GM19351 (cell line): Measurements from ENCODE around the gene CLCN5.

Experiments used
- ATAC-seq: cut with Tn5 transposase; IDR thresholded peaks from one replicate; pipeline ENCODE4 v1.9.1; 2021; ENCODE audit warnings: mild to moderate bottlenecking, moderate library complexity; ENCODE audit not compliant: unreplicated experiment

Gene CLCN5

DNA sequence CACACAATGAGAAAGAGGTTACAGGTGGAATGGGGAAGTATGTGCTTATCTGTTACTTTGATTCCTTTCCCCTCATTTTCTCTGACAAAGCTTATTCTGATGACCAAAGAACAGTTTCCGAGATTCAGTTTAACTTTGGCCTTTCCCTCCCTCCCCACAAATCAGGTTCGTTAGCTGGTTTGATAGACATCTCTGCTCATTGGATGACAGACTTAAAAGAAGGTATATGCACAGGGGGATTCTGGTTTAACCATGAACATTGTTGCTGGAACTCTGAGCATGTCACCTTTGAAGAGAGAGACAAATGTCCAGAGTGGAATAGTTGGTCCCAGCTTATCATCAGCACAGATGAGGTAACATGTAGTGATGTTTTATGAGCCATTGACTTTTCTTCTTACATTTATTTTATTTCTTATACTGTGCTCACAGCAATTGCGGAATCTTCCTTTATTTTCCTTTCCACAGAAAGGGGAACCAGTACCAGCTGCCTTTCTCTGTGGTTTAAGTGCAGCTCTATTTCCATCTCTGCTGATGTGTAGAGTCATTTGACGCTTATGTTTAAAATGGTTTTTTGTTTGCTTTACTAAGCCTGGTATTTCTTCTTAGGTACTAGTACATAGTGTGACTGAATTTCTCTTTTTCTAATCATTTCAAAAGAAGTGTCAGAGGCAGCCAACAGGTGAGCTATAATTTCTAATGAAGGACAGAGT, 153.4 kb downstream of the CLCN5 start:
- peak; percentile 78 for ATAC-seq

DNA sequence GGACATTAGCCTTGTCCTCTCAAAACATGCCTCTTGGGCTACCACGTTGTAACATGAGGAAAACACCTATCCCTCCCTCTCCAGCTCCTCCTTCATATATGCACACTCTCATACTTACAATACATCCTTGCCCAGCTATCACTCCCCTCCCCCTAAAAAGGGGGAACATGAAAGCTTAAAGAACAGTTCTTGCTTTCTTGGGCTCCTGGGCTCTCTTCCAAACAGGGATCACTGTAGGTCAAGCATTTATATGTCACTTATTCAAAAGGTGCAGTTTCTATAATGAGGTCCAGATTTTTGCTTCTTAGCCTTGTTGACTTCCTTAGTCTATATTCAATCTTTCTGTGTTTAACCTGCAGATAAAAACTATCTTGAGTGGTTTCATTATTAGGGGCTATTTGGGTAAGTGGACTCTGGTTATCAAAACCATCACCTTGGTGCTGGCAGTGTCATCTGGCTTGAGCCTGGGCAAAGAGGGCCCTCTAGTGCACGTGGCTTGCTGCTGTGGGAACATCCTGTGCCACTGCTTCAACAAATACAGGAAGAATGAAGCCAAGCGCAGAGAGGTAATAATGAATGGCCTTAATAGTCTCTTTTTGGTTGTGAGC, 159.0 kb downstream of the CLCN5 start:
- ATAC-seq = peak; percentile 66

DNA sequence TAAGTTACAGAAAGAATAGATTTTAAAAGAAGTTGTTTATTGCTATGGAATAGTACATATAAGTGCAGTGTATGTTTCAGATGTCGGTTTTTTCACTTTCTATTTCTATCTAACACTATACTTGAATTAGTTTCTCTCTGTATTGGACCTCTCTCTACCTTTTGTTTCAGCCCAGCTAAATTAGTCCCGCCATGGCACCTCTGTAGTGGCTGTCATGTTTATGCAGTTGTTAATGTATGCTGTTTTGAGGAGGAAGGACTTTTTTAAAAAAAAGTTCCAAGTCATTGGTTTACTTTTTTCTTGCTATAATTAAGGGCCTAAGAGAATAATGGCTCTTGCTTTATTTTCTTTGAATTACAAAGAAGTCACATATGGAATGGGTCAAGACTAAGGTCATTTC, 160.3 kb downstream of the CLCN5 start:
- no peak for ATAC-seq

DNA sequence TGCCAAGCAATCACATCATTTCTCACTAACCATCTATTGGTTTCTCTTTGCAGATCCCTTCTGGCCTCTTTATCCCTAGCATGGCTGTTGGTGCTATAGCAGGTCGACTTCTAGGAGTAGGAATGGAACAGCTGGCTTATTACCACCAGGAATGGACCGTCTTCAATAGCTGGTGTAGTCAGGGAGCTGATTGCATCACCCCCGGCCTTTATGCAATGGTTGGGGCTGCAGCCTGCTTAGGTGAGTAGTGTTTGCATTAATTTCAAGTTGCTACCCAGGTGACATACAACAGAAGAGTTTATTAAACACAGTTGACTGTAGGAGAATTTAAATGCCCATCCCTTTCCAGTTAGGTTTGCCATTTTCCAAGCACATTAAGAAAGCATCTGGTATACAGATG, 166.2 kb downstream of the CLCN5 start:
- no peak for ATAC-seq

DNA sequence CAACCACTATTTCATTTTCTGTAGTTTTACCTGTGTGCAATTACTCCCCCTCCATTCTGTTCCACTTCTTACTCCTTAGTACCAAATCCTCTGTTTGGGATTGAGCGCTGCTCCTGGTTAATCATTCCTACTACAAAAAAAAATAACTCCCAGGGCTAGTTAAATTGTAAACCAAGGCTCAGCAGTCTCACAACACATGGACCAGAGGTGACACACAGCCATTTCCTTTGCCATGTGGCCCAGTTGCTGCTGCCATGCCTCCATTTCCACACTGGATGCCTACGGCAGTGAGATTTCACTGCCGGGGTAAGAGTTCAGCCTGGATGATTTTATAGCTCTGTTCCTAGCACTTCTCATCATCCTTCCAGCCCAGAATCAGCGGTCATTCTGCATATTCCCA, 171.2 kb downstream of the CLCN5 start:
- ATAC-seq = no peak

DNA sequence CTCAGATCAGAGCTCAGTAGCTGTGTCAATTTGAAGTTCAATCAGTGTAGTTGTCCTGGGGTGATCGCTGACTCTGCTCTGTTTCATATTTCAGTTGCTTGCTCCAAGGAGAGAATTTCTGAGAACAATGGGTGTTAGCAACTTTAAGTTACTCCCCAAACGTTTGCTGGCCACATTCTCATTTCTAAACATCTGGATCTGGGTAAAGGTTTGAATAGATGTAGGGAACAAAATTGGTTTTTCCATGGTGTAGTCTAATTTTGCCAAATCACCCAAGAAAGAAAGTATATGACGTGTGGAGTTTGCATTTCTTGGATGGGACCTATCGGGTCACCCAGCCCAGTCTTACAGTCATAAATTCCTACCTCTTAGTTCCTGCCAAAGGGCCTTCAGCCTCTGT, 174.7 kb downstream of the CLCN5 start:
- no peak for ATAC-seq

DNA sequence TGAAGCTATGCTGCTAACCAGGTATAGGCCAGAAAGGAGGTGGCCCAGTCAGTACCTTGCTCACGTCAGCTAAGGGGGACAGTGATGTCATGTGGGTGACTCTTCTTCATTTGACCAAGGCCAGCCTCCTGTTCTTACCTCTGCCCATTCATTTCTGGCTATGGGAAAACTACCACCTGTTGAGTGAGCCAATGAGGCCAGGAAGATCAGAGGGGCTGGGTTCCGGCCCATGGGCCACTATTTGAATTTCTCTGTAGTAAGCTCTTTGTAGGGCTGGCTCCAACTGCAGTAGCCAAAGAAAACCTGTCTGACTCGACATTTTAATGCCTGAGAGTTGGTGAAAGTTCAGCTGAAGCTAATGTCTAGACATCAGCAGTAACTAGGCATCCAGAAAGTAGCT, 175.8 kb downstream of the CLCN5 start:
- no peak for ATAC-seq

DNA sequence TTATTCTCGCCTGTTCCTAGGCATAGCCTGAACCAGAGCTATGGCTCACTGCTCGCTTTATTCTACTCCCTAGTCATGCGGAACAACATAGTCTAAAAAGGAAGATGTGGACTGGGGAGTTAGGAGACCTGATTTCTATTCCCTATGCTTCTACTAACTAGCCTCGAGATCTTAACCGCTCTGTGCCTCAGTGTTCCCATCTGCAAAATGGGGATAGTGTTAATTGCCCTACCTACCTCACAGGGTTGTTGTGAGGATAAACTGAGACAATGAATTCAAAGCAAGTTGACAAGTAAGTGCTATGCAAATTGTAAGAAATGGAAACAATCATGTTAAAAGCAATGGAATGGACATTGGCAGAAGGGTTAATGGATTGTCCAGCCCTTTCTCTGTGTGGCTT, 176.4 kb downstream of the CLCN5 start:
- no peak for ATAC-seq

DNA sequence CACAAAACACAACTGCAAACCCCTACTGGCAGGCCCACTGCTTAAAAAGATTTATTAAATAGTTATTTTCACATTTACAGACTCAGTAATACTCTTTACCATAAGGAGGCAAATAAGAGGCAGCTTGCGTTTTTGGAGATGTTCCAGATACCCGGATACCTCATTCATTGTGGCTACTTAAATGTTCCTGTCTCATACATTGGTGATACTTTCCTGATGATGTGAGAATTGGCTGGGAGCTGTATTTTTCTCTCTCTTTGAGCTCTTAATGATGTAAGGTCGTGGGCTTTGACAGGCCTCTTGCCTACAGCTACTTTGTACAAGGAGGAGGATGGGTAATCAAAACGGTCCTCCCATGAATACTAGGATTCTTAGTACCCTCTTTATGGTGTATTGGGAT, 176.9 kb downstream of the CLCN5 start:
- no peak for ATAC-seq

DNA sequence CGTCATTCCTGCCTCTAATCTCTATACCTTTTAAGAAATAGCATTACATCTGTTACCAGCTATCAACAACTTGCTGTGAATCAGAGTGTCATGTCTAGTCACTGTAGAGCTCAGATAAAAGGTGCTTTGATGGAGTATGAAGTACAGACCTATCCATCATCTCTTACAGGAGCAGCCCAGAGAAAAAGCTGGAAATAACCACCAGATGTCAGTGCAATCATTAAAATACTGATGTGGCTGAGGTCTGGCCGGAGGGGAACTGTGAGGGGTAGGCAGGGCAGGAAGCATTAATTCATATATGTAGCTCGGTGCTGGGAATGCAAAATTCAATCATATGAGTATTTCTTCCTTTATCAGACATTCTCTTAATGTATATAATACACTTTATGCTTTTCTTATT, 177.8 kb downstream of the CLCN5 start:
- ATAC-seq = peak; percentile 51

DNA sequence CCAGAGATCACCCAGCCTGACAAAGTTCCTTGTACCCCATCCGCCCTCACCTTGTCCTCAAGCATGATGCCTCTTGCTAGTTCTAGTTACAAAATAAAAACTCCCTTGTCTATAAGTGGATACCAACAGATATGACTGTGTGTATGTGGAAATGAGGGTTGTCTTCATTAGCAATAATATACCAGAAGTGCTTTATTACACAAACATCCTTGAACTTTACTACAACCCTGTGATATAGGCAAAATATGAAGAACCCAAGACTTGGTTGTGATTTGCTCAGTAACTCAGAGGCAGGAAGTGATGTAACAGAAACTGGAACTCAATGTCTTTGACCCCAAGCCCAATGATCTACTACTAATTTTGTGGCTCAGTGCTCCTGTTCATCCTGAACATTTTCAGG, 180.8 kb downstream of the CLCN5 start:
- ATAC-seq = no peak

DNA sequence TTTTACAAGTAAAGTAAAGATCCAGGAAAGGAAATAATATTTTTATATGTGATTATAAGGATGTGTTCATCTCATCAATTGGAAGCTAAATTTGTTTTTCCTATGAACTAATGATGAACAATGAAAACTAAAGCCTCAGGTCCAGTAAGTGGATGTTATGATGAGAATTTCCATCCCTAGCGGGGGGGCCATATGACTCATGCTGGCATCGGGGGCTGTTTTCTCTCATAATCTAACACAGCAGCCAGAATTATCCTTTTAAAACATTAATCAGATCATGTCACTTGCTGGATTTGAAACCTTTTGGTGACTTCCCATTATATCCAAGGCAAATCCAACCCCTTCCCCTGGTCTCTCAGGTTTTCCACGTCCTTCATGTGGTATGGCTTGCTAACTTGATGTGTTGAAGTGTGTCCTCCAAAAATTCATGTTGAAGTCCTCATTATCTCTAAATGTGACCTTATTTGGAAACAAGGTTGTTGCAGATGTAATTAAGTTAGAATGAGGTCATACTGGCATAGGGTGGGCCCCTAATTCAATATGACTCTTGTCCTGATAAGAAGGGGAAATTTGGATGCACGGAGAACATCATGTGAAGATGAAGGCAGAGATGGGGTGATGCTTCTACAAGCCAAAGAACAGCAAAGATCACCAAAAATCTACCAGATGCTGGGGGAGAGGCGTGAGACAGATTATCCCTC, 181.6 kb downstream of the CLCN5 start:
- no peak for ATAC-seq

DNA sequence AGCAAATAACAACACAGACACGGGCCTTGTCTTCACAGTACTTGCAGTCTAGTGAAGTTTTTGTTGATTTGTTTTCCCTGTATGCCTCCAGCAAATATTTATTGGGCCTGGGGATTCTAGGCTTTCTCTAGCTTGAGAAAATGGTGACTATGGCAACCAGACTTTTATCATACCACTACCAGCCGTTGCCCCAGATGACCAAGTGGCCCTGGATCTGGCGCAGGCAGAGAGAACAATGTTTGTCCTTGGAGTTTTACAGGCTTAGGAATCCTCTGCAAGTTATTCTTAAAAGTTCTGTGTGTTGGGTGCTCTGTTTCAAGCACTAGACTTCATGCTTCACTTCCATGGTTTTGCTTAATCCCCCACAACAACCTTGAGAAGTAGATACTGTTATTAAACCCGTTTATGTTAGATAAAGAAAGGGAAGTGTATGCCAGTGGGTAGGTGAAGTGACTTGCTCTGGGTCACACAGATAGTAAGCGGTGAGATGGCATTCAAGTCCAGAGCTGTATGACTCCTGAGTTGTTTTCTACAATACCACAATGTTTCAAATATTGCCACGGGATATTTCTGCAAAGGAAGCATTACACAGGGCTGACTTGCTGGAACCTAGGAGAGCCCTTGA, 183.8 kb downstream of the CLCN5 start:
- no peak for ATAC-seq

DNA sequence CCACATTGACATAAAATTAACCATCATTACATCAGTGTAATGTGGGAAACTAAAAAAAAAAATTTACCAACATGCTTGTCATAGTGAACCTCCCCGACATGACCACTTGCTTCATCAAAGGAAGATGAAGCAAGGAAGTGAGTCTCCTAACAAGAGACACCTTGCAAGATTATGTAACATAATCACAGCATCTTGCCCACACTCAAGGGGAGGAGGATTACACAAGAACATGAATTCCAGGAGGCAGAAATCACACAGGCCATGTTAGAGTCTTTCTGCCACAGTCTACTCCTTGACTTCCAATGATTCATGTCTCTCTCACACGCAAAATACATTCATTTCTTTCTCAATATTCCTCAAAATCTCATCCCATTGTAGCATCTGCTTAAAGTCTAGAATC, 185.1 kb downstream of the CLCN5 start:
- ATAC-seq = no peak

DNA sequence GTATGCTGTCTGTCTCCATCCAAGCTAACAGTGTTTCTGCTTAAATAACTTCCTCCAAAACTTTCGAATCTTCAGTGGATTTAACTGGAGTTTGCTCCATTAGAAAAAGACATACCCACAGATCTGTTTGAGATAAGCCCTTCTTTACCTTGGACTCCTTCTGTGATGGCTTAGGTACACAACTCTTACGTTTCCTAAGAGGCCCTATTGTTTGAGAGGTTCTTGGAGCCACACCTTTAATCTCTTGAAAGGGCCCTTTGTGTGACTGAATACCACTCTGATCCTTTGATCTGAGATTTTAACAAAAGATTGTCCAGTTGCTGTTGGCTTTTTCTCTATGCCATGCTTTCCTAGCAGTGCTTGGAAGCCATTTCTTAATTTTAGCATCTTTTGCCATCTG, 185.9 kb downstream of the CLCN5 start:
- ATAC-seq = no peak

DNA sequence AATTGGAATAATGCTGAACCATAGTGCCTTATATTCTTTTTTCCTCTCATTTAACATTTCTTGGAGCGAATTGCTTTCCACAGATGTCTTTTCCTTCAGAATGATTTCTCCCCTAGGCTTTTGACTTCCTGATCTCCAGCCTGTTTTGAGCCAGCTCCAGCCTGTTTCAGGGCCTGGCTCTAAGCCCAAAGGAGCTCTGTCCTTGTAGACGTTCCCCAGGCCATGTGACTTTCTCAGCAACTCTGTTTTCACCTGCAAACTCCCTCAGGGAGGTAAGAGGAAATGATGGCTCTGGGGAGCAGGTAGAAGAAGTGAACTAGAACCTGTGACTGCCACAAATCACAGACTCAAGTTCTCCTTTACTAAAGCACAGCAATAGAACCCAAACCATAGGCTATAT, 189.3 kb downstream of the CLCN5 start:
- no peak for ATAC-seq

DNA sequence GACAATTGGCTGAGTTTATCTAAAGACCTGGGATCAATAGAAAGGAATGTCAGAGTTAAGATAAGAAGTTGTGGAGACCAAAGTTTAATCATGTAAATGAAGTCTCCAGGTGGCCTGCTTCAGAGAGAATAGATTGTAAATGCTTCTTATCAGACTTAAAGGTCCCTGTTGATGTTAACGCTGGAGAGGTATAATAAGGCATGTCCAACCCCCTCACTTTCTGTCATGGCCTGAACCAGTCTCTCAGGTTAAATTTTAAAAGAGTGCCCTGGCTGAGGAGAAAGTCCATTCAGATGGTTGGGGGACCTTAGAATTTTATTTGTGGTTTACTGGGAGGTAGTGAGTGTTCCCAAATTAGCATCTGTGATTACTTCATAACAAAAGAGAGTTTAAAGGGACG, 191.7 kb downstream of the CLCN5 start:
- ATAC-seq = no peak

DNA sequence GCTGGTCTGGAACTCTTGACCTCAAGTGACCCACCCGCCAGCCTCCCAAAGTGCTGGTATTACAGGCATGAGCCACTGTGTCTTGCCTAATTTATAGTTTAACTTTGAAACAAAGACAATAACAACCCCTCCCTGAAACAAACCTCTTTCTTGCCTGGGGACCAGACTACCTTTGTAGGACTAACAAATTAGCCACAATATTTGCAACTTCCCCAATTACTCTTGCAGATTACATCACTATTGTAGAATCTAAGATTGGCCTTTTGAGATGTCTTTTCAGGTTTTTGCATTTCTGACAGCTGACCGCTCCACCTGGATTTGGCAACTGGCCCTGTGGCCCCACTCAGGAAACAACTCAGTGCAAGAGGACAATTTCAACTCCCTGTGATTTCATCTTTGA, 193.6 kb downstream of the CLCN5 start:
- peak; percentile 47 for ATAC-seq

DNA sequence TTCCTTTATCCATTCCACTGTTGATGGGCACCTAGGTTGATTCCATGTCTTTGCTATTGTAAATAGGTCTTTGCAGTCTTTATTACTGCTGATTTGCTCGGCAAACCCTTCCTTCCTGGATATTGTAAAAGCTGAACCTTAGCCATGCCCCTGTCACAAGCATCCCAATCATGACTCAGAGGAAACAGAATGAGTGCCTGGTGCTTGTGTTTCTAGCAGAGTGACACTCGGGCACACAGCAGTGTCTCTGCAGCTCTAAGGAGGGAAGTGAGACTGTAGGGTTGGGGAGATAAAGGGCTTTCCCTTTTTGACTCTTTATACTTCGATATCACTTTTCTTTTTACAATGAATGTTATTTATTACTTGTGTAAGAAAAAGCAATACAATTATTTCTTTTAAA, 195.1 kb downstream of the CLCN5 start:
- ATAC-seq = no peak

DNA sequence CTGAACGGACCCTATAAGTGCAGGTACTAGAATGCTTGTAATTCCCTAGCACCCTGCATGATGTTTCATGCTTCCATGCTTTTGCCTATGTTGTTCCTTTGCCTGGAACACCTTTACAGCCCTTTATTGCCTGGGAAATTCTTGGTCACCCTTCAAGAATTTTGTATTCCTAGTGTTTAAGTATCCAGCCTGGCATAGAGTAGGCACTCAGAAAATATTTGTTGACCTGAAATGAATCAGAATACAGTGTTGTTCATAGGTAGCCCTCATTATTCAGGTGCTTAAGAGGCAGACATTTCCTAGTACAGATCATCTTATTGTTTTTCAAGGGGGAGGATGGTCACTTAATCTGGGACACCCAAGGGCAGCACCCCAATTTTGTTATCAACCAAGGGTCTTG, 203.1 kb downstream of the CLCN5 start:
- no peak for ATAC-seq

DNA sequence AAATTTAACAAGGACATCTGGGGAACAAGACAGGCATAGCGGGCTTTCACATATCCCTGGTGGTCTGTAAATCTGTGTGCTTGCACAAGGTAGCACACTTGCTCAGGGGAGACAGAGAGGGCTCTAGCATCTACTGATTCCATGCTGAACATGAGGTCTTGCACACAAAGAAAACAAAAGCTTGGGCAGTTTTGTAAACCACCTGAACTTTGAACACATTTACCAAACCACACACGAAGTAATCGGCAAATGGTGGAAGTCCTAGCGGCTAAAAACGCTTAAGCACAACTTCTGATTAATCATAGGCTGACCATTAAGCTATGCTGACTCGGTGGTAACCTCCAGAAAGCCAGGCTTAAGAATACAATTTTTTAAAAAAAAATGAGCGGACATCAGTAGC, 225.6 kb downstream of the CLCN5 start:
- no peak for ATAC-seq
